ENCODE results near the gene DLGAP1. TPM values are rescaled to one million over a fixed set of nuclear protein-coding genes. Genes with fewer than 3 reads are reported as not detected.

DLGAP1 gene
- total and polyA plus RNA-seq, 2 of the 13 experiments (the other 11 are each of a cell fraction or from before 2014, with no cell fraction given), result 0.01 TPM; not detected in 1

DNA sequence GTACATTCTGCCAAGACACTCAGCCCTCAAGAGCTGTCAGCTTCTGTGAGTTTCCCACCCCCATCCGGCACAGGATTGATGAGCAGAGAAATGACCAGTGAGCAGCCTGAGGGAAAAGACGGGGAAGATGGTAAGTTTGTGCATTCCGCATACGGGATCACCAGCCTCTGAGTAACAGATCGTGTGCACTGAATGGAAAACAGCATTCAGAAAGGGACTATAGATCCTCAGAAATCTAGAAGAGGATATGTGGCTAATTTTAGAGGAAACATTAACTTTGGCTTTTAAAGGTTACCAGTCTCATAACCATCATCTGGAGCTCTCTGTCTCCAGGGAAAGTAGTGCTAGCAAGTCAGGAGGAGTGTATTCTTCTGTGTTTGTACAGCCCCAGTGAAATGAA lies 679.1 kb downstream of the DLGAP1 start:
- Histone ChIP-seq H3K4me1 (ENCODE audit: insufficient read depth, low read length) (no peaks in the 10 kb centered on the region), H3K79me2 (ENCODE audit: insufficient read depth, low read length) (no peaks in the 10 kb centered on the region), H2AFZ (ENCODE audit: low read length) (no peak overlapping the region), H3K4me3 (replicated peaks in 1 of 3; ENCODE audit: insufficient read depth in 1 of 3, low read depth in 2 of 3, low read length in 3 of 3) (no peak overlapping the region), H3K9me3 (ENCODE audit: low read length) (no peaks in the 10 kb centered on the region), H3K36me3 (replicated peaks in 1 of 2; ENCODE audit: control insufficient read depth in 1 of 2, insufficient read depth in 2 of 2, low read length in 2 of 2) (no peaks in the 10 kb centered on the region), H4K20me1 (ENCODE audit: insufficient read depth, low read length) (no peaks in the 10 kb centered on the region), H3K9ac (ENCODE audit: insufficient read depth, low read depth, low read length) (no peak overlapping the region), H3K27me3 (ENCODE audit: control insufficient read depth in 1 of 2, insufficient read depth in 2 of 2, low read length in 2 of 2) (peaks cover 3 to 22% of the 10 kb centered on the region in 2 experiments; a peak in 3 of 5 replicates), H3K4me2 (ENCODE audit: low read depth, low read length) (no peak overlapping the region), H3K27ac (ENCODE audit: extremely low read length, insufficient read depth, low read length) (no peak overlapping the region)
- ATAC-seq (no peak), FAIRE-seq (no peak), DNase-seq (ENCODE audit: low spot score) (no peak)
- ChIA-PET CTCF (ENCODE audit: low intra/inter-chr PET ratio, low total read pairs) (no interaction called here), POLR2A (no interaction called here)
- TF ChIP-seq MED8 (CRISPR knock-in tag; IDR thresholded peaks at IDR 0.05; ENCODE audit: insufficient replicate concordance), result no peak
- TF ChIP-seq ZBTB1 (CRISPR knock-in tag; IDR thresholded peaks at IDR 0.05; ENCODE audit: borderline replicate concordance), result no peak
- TF ChIP-seq ZNF660 (CRISPR knock-in tag; IDR thresholded peaks at IDR 0.05; ENCODE audit: borderline replicate concordance, low read depth), result no peak
- TF ChIP-seq ZNF446 (CRISPR knock-in tag; IDR thresholded peaks at IDR 0.05), result no peak
- no peak for TF ChIP-seq ZNF709 (CRISPR knock-in tag; IDR thresholded peaks at IDR 0.05)
- no peak for TF ChIP-seq HMG20A (CRISPR knock-in tag; IDR thresholded peaks at IDR 0.05; ENCODE audit: borderline replicate concordance)
- TF ChIP-seq, protein P1, sequence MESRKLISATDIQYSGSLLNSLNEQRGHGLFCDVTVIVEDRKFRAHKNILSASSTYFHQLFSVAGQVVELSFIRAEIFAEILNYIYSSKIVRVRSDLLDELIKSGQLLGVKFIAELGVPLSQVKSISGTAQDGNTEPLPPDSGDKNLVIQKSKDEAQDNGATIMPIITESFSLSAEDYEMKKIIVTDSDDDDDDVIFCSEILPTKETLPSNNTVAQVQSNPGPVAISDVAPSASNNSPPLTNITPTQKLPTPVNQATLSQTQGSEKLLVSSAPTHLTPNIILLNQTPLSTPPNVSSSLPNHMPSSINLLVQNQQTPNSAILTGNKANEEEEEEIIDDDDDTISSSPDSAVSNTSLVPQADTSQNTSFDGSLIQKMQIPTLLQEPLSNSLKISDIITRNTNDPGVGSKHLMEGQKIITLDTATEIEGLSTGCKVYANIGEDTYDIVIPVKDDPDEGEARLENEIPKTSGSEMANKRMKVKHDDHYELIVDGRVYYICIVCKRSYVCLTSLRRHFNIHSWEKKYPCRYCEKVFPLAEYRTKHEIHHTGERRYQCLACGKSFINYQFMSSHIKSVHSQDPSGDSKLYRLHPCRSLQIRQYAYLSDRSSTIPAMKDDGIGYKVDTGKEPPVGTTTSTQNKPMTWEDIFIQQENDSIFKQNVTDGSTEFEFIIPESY (CRISPR knock-in tag; IDR thresholded peaks at IDR 0.05), result no peak
- TF ChIP-seq KLF15 (CRISPR knock-in tag; IDR thresholded peaks at IDR 0.05; ENCODE audit: borderline replicate concordance), result no peak
- no peak for TF ChIP-seq ZNF335 (CRISPR knock-in tag; IDR thresholded peaks at IDR 0.05)
- no peak for TF ChIP-seq JARID2 (CRISPR knock-in tag; IDR thresholded peaks at IDR 0.05; ENCODE audit: insufficient replicate concordance)
- no peak for TF ChIP-seq SIX1 (CRISPR knock-in tag; IDR thresholded peaks at IDR 0.05; ENCODE audit: borderline replicate concordance)
- in situ Hi-C loops (cut with HindIII; ENCODE audit: extremely low pct_ligation_motif_present, low pct_unique_long_range_greater_than_20kb), result no loop called here
- WGBS (ENCODE audit: low lambda C conversion rate), result 43% methylated on average over 5 of the region's 5 CpGs
- intact Hi-C loops (cut with micrococcal nuclease; ENCODE audit: unreplicated experiment), result no loop called here
- BruUV-seq (replicated peaks), result no TSS peak

Data from HepG2 (cell line).